KBM-7 (cell line): ENCODE results near the gene SEMA3F.

Experiments used
- DNase-seq: peaks from one replicate; pipeline ENCODE4 v3.0.0-alpha.2; 2015
- in situ Hi-C: fragments of 300-500 bp; cut with MboI; formaldehyde crosslinking; loops from 2 replicates; pipeline ENCODE4 v1.14.3; 2020; ENCODE audit warnings: low sequenced_read_pairs, low pct_unique_long_range_greater_than_20kb, mixed read lengths

Gene SEMA3F

GRCh38 chr3:50238549-50239026, 83.5 kb downstream of the SEMA3F start:
- in situ Hi-C loops, result no loop called here
- no peak for DNase-seq
